Spleen (tissue), 11 donors: Measurements from ENCODE around the gene SLC25A13. TPM values are rescaled to one million over a fixed set of nuclear protein-coding genes. Genes with fewer than 3 reads are reported as not detected.

Experiments
- DNase-seq: peaks from one replicate; pipeline ENCODE4 v3.0.0-alpha.2; 2020
- H3K27ac ChIP-seq, 8 donors: fragments of 200-600 bp; sonication (generic) in 7 of 8; 1 replicate in 4 of 8; 2 replicates in 4 of 8; pipeline versions ENCODE4 v1.5.0 to v1.8.0; 2016 to 2021; ENCODE audit warnings: inconsistent platforms in 4 of 8, mild to moderate bottlenecking in 4 of 8, moderate library complexity in 1 of 8
- H3K27me3 ChIP-seq, 7 donors: fragments of 200-600 bp; sonication (generic) in 6 of 7; replicated peaks in 1 of 7; 1 replicate in 4 of 7; 2 replicates in 3 of 7; pipeline versions ENCODE4 v1.5.0 to v1.8.0; 2016 to 2021; ENCODE audit warnings: inconsistent platforms in 3 of 7, mild to moderate bottlenecking in 1 of 7
- H3K36me3 ChIP-seq, 6 donors: fragments of 200-600 bp; sonication (generic) in 5 of 6; 1 replicate in 4 of 6; 2 replicates in 2 of 6; pipeline versions ENCODE4 v1.5.0 to v1.8.0; 2016 to 2021; ENCODE audit warnings: inconsistent platforms in 2 of 6
- H3K4me1 ChIP-seq, 6 donors: fragments of 200-600 bp; sonication (generic) in 5 of 6; 1 replicate in 3 of 6; 2 replicates in 3 of 6; pipeline versions ENCODE4 v1.5.0 to v1.8.0; 2016 to 2021; ENCODE audit warnings: inconsistent platforms in 3 of 6
- H3K4me3 ChIP-seq, 8 donors: fragments of 200-600 bp; sonication (generic) in 7 of 8; 1 replicate in 4 of 8; 2 replicates in 4 of 8; pipeline versions ENCODE4 v1.5.0 to v1.8.0; 2016 to 2021; ENCODE audit warnings: inconsistent platforms in 4 of 8, mild to moderate bottlenecking in 4 of 8, moderate library complexity in 2 of 8
- H3K9me3 ChIP-seq, 8 donors: fragments of 200-600 bp; sonication (generic) in 7 of 8; 1 replicate in 4 of 8; 2 replicates in 4 of 8; pipeline versions ENCODE4 v1.5.0 to v1.8.0; 2016 to 2021; ENCODE audit warnings: inconsistent platforms in 4 of 8
- CTCF ChIP-seq, 11 experiments: fragments of 200-600 bp in 7 of 11; fragments of 450-650 bp in 4 of 11; sonication (generic) in 4 of 11; IDR thresholded peaks in 8 of 11; conservative IDR thresholded peaks in 3 of 11; 1 replicate in 7 of 11; 2 replicates in 4 of 11; pipeline versions ENCODE4 v1.4.0 to v1.8.0; 2016 to 2021; ENCODE audit warnings: antibody characterized with exemption in 11 of 11, inconsistent platforms in 4 of 11, mild to moderate bottlenecking in 1 of 11
- POLR2A ChIP-seq, 3 donors: fragments of 450-650 bp; IDR thresholded peaks; one replicate each; pipeline ENCODE4 v1.5.1; 2017; ENCODE audit warnings: antibody characterized with exemption in 3 of 3, mild to moderate bottlenecking in 1 of 3
- POLR2AphosphoS5 ChIP-seq, 3 donors: sonication (generic); formaldehyde crosslinking; IDR thresholded peaks; one replicate each; pipeline ENCODE4 v1.5.1; 2017; ENCODE audit warnings: antibody characterized with exemption in 3 of 3
- WGBS, 5 donors: extraction: QIAGEN DNeasy Blood & Tissue Kit in 3 of 5; methylation state at CpG; one replicate each; pipeline versions ENCODE4 v1.1.5 to v1.1.7; 2013 to 2018; 5-methylcytosine and 5-hydroxymethylcytosine counted together
- intact Hi-C: fragments of 100-400 bp; cut with DNase I; formaldehyde crosslinking; loops from one replicate; pipeline ENCODE4 v1.15.0; 2023; ENCODE audit warnings: low total_unique reads
- polyA plus RNA-seq, 3 donors: library from polyadenylated mRNA; stranded (reverse); fragments of 200-250 nt; gene quantifications; one replicate each; pipeline ENCODE4 v1.2.1, GENCODE V29; 2013
- total RNA-seq, 7 donors: library from RNA; depleted of rRNA in 3 of 7; stranded (reverse); fragments of >200 nt in 3 of 7; fragmentation: NEBNext Ultra II Directional in 4 of 7; extraction: Animal tissue kit (Norgen Biotek cat#: 25700) in 4 of 7; gene quantifications; one replicate each; pipeline versions ENCODE4 v1.1.0 to v1.2.1, GENCODE V29; 2016 to 2021
- donor health status: healthy with polysubstance abuse.
- donor health status: DM: no; HTN: no; CAD: no; lungs with moderate emphysema.
- donor health status: DM: no; HTN: no; CAD: no.
- donor health status: Bipolar disorder and iron deficiency.
- donor health status: healthy.
- donor health status: DM: no; HTN: no; CAD: no.
- donor health status: DM: yes; HTN: yes; CAD: no.

Gene SLC25A13
- total and polyA plus RNA-seq, 10 donors: 6.3 to 44.4 (median 25.9) TPM

DNA sequence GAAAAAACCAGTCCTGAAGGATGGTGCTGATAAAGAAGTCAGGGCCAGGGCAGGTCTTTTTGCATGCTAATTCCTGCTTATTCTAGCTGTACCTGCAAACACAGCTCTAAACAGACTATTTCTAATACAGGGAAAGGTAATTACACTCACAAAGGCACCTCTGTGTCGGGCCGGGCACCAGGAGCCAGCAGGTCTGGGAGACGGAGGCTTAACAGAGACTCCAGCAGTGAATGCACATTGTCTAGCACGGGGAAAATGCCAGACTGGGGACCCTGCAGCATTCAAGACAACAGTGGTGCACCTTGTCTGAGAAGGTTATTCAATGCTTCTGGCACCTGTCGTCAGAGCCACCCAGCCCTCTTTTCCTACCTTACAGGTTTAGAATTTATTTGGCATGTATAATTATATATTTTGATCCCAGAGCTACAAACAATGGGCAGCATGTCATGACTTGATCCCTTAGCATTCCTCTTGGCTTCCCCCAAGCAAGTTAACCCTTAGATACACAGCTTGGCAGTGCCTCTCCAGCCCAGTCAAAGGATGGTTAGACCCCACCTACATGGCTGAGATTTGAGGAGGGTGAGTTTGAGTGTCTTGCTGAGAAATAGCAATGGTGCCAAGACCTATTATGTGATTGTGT is 185.2 kb downstream of the SLC25A13 start:
- no peak overlapping the region for H3K27ac ChIP-seq
- intact Hi-C loops: no loop called here
- H3K36me3 ChIP-seq: peaks cover 0 to 62% (median 4%) of the 10 kb centered on the region in 6 donors
- 93 to 99% (median 95%) methylated on average over 5 of the region's 5 CpGs for WGBS, 5 donors
- no peak for TF ChIP-seq CTCF (IDR thresholded peaks at IDR 0.05 in 8 of 11, conservative IDR thresholded peaks at IDR 0.05 in 3 of 11)
- TF ChIP-seq POLR2A (IDR thresholded peaks at IDR 0.05): no peak
- TF ChIP-seq POLR2AphosphoS5 (IDR thresholded peaks at IDR 0.05): no peak
- no peaks in the 10 kb centered on the region for H3K27me3 ChIP-seq
- no peak overlapping the region for H3K4me3 ChIP-seq
- DNase-seq: no peak
- H3K4me1 ChIP-seq: no peaks in the 10 kb centered on the region
- no peaks in the 10 kb centered on the region for H3K9me3 ChIP-seq

- 82 to 100% (median 96%) methylated on average over 2 of the region's 2 CpGs for WGBS, 5 donors
- intact Hi-C loops: no loop called here
- TF ChIP-seq CTCF (IDR thresholded peaks at IDR 0.05 in 8 of 11, conservative IDR thresholded peaks at IDR 0.05 in 3 of 11) (no peak), POLR2A (IDR thresholded peaks at IDR 0.05) (no peak), POLR2AphosphoS5 (IDR thresholded peaks at IDR 0.05) (no peak)
These were observed 186.7 kb downstream of the SLC25A13 start for GRCh38 chr7:96135241-96135640.

GRCh38 chr7:96131525-96131924 is 190.4 kb downstream of the SLC25A13 start:
- TF ChIP-seq POLR2AphosphoS5 (IDR thresholded peaks at IDR 0.05) (no peak), POLR2A (IDR thresholded peaks at IDR 0.05) (no peak), CTCF (IDR thresholded peaks at IDR 0.05 in 8 of 11, conservative IDR thresholded peaks at IDR 0.05 in 3 of 11) (no peak)
- 88 to 98% (median 96%) methylated on average over 3 of the region's 3 CpGs for whole genome bisulfite sequencing, 5 donors
- intact Hi-C loops: no loop called here
- DNase-seq: no peak
- Histone ChIP-seq H3K27ac (no peak overlapping the region), H3K27me3 (no peaks in the 10 kb centered on the region), H3K4me3 (no peak overlapping the region), H3K36me3 (peaks cover 0 to 81% (median 15%) of the 10 kb centered on the region in 6 donors), H3K9me3 (no peaks in the 10 kb centered on the region), H3K4me1 (no peaks in the 10 kb centered on the region)

More at GRCh38 chr7:96135241-96135640, 186.7 kb downstream of the SLC25A13 start:
- Histone ChIP-seq H3K4me1 (no peaks in the 10 kb centered on the region), H3K27me3 (no peaks in the 10 kb centered on the region), H3K4me3 (no peak overlapping the region), H3K27ac (no peak overlapping the region), H3K36me3 (peaks cover 0 to 68% (median 13%) of the 10 kb centered on the region in 6 donors), H3K9me3 (no peaks in the 10 kb centered on the region)
- DNase-seq: no peak

DNA sequence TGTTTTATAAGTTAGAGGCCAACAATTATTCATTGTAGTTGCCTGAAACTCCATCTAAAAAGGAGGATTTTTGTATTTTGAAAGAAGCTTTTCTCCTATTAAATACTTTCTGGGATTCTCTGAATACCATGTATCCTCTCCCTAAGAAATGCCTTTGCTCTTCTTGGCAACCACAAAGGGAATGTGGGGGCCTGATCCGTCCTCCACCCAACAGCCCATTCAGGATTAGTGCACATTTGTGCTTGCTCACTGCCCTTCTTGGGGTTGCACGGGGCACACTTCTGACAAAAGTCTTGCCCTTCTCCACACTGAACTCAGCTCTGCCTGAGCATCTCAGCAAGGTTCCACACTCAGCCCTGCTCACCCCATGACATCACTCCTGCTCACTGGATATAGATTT is 194.2 kb downstream of the SLC25A13 start:
- Histone ChIP-seq H3K4me3 (no peak overlapping the region), H3K27ac (no peak overlapping the region), H3K36me3 (peaks cover 0 to 74% (median 15%) of the 10 kb centered on the region in 6 donors), H3K4me1 (no peaks in the 10 kb centered on the region), H3K27me3 (no peaks in the 10 kb centered on the region), H3K9me3 (no peaks in the 10 kb centered on the region)
- 59 to 91% (median 84%) methylated on average over 2 of the region's 2 CpGs for WGBS, 5 donors
- TF ChIP-seq POLR2AphosphoS5 (IDR thresholded peaks at IDR 0.05) (no peak), CTCF (IDR thresholded peaks at IDR 0.05 in 8 of 11, conservative IDR thresholded peaks at IDR 0.05 in 3 of 11) (no peak), POLR2A (IDR thresholded peaks at IDR 0.05) (no peak)
- no peak for DNase-seq
- intact Hi-C loops: no loop called here
